ENCODE data around the gene C1QL2.

Gene C1QL2

DNA sequence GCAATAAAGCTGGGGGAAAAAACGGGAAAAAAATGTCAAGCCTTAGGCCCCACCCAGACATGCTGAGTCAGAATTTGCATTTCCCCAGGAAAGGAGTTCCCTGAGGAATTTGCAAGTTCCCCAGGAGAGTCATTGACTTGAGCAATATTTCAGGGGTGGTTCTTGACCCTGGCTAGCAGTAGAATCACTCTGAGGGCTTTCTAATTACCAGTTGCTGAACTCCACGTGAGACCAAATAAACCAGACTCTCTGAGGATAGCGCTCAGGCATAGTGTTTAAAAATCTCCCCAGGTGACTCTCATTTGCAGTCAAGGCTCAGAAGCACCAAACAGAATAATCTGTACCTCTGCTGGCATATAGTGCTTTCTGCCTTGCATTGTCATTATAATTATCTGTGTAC is 48.7 kb downstream of the C1QL2 start:
- DNase-seq (ENCODE audit: low read depth in 1 of 2, low spot score in 1 of 2): no peak

DNA sequence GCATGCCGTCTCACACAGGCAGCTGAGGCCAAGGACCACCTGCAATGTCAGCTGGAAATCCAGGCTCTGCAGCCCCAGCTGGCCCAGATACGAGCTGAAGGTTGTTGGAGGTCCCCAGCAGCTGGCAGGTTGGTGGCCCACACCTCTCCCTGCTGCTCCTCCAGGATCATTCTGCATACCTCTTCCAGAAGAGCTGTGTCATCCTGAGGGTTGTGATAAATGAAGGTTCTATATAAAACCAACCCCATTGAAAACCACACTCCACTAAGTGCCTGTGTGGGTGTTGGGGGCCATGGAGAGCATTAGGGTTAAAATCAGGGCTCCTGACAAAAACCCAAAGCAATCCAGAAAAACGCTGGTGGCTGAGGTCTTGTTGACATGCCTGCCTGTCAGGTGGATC is 50.4 kb downstream of the C1QL2 start:
- no peak for DNase-seq (ENCODE audit: low read depth in 1 of 2, low spot score in 1 of 2)

DNA sequence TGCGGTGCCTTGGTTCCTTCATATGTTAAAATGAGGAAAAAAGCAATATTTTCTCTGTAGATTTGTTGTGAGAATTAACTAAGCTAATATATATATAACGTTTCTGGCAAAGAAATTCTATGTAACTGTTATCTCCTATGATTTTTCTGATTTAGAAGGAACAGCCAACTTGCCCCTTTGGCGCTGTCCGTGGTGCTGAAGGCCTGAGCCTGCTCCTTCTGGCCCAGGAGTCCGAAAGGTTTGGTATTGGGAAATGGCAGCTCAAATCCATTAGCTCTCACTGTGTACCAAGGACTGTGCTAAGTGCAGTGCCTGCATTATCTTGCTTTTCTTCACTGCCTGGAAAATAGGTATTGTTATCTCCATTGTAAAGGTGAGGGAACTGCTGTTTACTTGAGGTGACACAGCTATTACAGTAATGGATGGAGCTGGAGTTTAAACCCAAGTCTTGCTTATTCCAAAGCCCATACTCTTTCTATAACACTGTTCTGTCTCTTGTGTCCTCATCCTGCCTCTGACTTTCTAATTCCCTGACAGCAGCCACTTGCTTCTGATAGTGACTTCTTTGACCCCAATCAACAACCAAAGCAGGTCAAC is 52.2 kb downstream of the C1QL2 start:
- DNase-seq (ENCODE audit: low read depth in 1 of 2, low spot score in 1 of 2): no peak

Data from activated CD4-positive, alpha-beta T cell treated with anti-CD3 and anti-CD28 coated beads, Interleukin-2, amount 50 U/mL, for 24 hours (primary cell).